ENCODE results near the gene KCNC4. TPM values are rescaled to one million over a fixed set of nuclear protein-coding genes. Genes with fewer than 3 reads are reported as not detected.

KCNC4 gene
- total and polyA plus RNA-seq, 2 of the 13 experiments (the other 11 are each of a cell fraction or from before 2014, with no cell fraction given): 0.24 to 0.66 TPM

DNA sequence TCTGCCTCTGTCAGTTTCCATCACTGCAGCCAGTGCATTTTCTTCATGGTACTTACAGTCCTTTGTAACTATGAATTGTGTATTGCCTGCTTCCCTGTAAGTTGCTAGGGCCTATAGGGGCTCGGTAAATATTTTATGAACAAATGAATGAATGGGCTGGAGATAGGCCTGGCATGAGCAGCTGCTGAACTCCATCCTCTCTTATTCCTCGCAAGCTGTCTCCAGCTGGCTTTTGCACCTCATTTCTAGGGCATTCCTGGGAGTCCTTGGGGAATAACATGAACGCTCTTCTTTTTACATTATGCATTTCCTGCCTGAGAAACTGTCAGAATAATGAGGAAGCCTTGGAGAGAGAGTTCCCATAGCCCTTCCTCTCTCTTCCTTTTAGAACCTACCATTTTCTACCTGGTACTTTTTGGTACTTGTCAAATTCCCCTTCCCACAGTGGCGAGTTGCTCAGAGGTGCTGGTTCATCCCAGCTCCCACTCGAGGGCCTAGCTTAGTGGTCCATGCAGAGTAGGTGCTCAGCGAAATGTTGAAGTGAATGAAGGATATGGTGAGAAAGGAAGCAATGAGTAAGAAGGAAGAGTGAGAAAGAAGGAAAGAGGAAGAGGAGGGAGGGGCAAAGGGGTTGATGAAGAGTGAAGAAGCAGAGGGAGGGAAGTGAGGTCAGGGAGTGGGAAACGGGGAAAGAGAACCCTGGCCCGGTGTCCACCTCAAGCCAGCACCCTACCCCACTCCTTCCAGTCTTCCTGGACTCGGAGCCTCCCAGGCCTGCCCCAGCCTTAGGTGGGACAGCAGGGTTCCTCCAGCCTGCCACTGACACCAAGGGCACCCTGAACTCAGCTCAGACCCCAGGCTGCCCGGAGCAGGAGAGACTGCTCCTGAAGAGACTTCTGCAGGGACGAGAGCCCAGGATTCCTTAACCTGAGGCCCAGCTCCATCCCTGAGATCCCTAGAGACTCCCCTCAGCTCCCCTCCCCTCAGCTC, 29.6 kb downstream of the KCNC4 start (continued):
- TF ChIP-seq, protein P1, sequence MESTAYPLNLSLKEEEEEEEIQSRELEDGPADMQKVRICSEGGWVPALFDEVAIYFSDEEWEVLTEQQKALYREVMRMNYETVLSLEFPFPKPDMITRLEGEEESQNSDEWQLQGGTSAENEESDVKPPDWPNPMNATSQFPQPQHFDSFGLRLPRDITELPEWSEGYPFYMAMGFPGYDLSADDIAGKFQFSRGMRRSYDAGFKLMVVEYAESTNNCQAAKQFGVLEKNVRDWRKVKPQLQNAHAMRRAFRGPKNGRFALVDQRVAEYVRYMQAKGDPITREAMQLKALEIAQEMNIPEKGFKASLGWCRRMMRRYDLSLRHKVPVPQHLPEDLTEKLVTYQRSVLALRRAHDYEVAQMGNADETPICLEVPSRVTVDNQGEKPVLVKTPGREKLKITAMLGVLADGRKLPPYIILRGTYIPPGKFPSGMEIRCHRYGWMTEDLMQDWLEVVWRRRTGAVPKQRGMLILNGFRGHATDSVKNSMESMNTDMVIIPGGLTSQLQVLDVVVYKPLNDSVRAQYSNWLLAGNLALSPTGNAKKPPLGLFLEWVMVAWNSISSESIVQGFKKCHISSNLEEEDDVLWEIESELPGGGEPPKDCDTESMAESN (CRISPR knock-in tag; conservative IDR thresholded peaks at IDR 0.05): no peak

DNA sequence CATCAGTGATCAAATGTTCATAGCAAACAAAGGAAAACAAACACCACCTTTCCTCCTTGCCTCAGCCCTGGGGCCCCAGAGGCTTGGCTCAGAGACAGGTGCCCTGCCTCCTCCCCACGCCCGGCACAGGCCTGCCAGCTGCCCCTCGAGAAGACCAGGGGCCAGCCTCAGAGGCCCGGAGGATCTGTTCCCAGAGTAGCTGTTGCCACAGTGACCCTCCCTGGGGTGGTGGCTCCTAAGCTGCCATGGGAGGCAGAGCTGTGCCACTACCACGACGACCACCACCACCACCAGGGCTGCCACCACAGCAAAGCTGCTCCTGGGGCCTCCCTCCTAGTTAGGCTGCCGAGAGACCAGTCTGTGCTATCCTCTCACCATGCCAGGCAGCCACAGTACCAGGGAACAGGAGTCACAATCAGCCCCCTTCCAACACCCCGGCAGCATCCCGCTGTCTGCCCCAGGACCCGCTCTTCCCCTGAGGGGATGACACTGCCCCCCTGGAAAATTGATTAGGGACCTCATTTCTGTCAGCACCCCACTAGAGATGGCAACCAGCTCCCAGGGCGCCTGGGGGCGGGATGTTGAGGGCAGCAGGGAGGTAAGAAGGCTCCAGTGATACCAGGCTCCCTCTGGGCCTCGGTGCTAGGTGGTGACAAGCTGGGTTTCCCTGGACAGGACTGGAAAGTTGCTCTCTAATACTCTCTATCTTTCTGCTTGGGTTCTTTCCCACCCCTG, 30.5 kb downstream of the KCNC4 start:
- no peak overlapping the region for H3K4me3 ChIP-seq (replicated peaks in 1 of 3; ENCODE audit: insufficient read depth in 1 of 3, low read depth in 2 of 3, low read length in 3 of 3)
- ATAC-seq (no peak; the same call in 2 of the 3 replicates), DNase-seq (ENCODE audit: low spot score) (no peak), FAIRE-seq (no peak)
- no peaks in the 10 kb centered on the region for H4K20me1 ChIP-seq (ENCODE audit: insufficient read depth, low read length)
- H3K9me3 ChIP-seq (ENCODE audit: low read length): no peaks in the 10 kb centered on the region
- CTCF ChIA-PET (ENCODE audit: low intra/inter-chr PET ratio, low total read pairs): no interaction called here
- H3K27me3 ChIP-seq (ENCODE audit: control insufficient read depth in 1 of 2, insufficient read depth in 2 of 2, low read length in 2 of 2): peaks cover 7 to 46% of the 10 kb centered on the region in 2 experiments; a peak in 3 of 5 replicates
- H3K4me2 ChIP-seq (ENCODE audit: low read depth, low read length): no peak overlapping the region
- H2AFZ ChIP-seq (ENCODE audit: low read length): no peak overlapping the region
- H3K79me2 ChIP-seq (ENCODE audit: insufficient read depth, low read length): no peaks in the 10 kb centered on the region
- H3K27ac ChIP-seq (ENCODE audit: extremely low read length, insufficient read depth, low read length): no peak overlapping the region
- POLR2A ChIA-PET: no interaction called here
- whole genome bisulfite sequencing (ENCODE audit: low lambda C conversion rate): 25% methylated on average over 10 of the region's 13 CpGs
- TF ChIP-seq ZEB1 (IDR thresholded peaks at IDR 0.05; ENCODE audit: insufficient replicate concordance, low read depth) (no peak), SRY (CRISPR knock-in tag; IDR thresholded peaks at IDR 0.05) (no peak), TAF1 (CRISPR knock-in tag; IDR thresholded peaks at IDR 0.05) (no peak), MZF1 (CRISPR knock-in tag; IDR thresholded peaks at IDR 0.05; ENCODE audit: borderline replicate concordance) (no peak), ZNF432 (CRISPR knock-in tag; IDR thresholded peaks at IDR 0.05; ENCODE audit: borderline replicate concordance) (no peak), PCBP1 (IDR thresholded peaks at IDR 0.05; ENCODE audit: borderline replicate concordance, low read depth, low read length) (no peak)
- TF ChIP-seq, protein P2, sequence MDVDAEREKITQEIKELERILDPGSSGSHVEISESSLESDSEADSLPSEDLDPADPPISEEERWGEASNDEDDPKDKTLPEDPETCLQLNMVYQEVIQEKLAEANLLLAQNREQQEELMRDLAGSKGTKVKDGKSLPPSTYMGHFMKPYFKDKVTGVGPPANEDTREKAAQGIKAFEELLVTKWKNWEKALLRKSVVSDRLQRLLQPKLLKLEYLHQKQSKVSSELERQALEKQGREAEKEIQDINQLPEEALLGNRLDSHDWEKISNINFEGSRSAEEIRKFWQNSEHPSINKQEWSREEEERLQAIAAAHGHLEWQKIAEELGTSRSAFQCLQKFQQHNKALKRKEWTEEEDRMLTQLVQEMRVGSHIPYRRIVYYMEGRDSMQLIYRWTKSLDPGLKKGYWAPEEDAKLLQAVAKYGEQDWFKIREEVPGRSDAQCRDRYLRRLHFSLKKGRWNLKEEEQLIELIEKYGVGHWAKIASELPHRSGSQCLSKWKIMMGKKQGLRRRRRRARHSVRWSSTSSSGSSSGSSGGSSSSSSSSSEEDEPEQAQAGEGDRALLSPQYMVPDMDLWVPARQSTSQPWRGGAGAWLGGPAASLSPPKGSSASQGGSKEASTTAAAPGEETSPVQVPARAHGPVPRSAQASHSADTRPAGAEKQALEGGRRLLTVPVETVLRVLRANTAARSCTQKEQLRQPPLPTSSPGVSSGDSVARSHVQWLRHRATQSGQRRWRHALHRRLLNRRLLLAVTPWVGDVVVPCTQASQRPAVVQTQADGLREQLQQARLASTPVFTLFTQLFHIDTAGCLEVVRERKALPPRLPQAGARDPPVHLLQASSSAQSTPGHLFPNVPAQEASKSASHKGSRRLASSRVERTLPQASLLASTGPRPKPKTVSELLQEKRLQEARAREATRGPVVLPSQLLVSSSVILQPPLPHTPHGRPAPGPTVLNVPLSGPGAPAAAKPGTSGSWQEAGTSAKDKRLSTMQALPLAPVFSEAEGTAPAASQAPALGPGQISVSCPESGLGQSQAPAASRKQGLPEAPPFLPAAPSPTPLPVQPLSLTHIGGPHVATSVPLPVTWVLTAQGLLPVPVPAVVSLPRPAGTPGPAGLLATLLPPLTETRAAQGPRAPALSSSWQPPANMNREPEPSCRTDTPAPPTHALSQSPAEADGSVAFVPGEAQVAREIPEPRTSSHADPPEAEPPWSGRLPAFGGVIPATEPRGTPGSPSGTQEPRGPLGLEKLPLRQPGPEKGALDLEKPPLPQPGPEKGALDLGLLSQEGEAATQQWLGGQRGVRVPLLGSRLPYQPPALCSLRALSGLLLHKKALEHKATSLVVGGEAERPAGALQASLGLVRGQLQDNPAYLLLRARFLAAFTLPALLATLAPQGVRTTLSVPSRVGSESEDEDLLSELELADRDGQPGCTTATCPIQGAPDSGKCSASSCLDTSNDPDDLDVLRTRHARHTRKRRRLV (CRISPR knock-in tag; IDR thresholded peaks at IDR 0.05): no peak
- H3K36me3 ChIP-seq (replicated peaks in 1 of 2; ENCODE audit: control insufficient read depth in 1 of 2, insufficient read depth in 2 of 2, low read length in 2 of 2): no peaks in the 10 kb centered on the region
- intact Hi-C loops (cut with micrococcal nuclease; ENCODE audit: unreplicated experiment): no loop called here
- no TSS peak for BruUV-seq (replicated peaks)
- H3K4me1 ChIP-seq (ENCODE audit: insufficient read depth, low read length): no peaks in the 10 kb centered on the region
- H3K9ac ChIP-seq (ENCODE audit: insufficient read depth, low read depth, low read length): no peak overlapping the region
- in situ Hi-C loops (cut with HindIII; ENCODE audit: extremely low pct_ligation_motif_present, low pct_unique_long_range_greater_than_20kb): no loop called here
